ENCODE results near the gene LMAN1L. TPM values are rescaled to one million over a fixed set of nuclear protein-coding genes. Genes with fewer than 3 reads are reported as not detected.

The LMAN1L gene
- total RNA-seq, 6 donors from 2014 or later: 1.0 TPM; not detected in 5

- H3K36me3 ChIP-seq: no peaks in the 10 kb centered on the region
- H3K4me1 ChIP-seq: peaks cover 0 to 13% (median 5%) of the 10 kb centered on the region in 4 donors
- DNase-seq (no peak), ATAC-seq (ENCODE audit: low FRiP score in 2 of 2) (no peak)
- H3K4me3 ChIP-seq: no peak overlapping the region
- peaks cover 0 to 13% (median 5%) of the 10 kb centered on the region in 4 donors for H3K27me3 ChIP-seq
- WGBS, 2 donors: 44 to 67% methylated on average over 1 to 5 of the region's 6 CpGs
- H3K27ac ChIP-seq: no peak overlapping the region
- TF ChIP-seq EP300 (IDR thresholded peaks at IDR 0.05) (no peak), POLR2AphosphoS5 (IDR thresholded peaks at IDR 0.05) (no peak), POLR2A (IDR thresholded peaks at IDR 0.05) (no peak)
- TF ChIP-seq, protein P1, sequence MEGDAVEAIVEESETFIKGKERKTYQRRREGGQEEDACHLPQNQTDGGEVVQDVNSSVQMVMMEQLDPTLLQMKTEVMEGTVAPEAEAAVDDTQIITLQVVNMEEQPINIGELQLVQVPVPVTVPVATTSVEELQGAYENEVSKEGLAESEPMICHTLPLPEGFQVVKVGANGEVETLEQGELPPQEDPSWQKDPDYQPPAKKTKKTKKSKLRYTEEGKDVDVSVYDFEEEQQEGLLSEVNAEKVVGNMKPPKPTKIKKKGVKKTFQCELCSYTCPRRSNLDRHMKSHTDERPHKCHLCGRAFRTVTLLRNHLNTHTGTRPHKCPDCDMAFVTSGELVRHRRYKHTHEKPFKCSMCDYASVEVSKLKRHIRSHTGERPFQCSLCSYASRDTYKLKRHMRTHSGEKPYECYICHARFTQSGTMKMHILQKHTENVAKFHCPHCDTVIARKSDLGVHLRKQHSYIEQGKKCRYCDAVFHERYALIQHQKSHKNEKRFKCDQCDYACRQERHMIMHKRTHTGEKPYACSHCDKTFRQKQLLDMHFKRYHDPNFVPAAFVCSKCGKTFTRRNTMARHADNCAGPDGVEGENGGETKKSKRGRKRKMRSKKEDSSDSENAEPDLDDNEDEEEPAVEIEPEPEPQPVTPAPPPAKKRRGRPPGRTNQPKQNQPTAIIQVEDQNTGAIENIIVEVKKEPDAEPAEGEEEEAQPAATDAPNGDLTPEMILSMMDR (IDR thresholded peaks at IDR 0.05): no peak
- no peaks in the 10 kb centered on the region for H3K9me3 ChIP-seq
Measured at GRCh38 chr15:74823324-74823723, 10.7 kb downstream of the LMAN1L start.

GRCh38 chr15:74824976-74825375, 12.3 kb downstream of the LMAN1L start:
- TF ChIP-seq, protein P1 (IDR thresholded peaks at IDR 0.05): no peak
- no peak for TF ChIP-seq EP300 (IDR thresholded peaks at IDR 0.05)
- TF ChIP-seq POLR2A (IDR thresholded peaks at IDR 0.05): no peak
- no peak for TF ChIP-seq POLR2AphosphoS5 (IDR thresholded peaks at IDR 0.05)
- H3K27me3 ChIP-seq: peaks cover 0 to 17% (median 5%) of the 10 kb centered on the region in 4 donors
- no peaks in the 10 kb centered on the region for H3K36me3 ChIP-seq
- no peak overlapping the region for H3K4me3 ChIP-seq
- H3K4me1 ChIP-seq: peaks cover 0 to 7% (median 3%) of the 10 kb centered on the region in 4 donors
- ATAC-seq (ENCODE audit: low FRiP score in 2 of 2) (no peak), DNase-seq (no peak)
- H3K27ac ChIP-seq: no peak overlapping the region
- no peaks in the 10 kb centered on the region for H3K9me3 ChIP-seq
- 74 to 78% methylated on average over 7 of the region's 7 CpGs for WGBS, 2 donors

- H3K36me3 ChIP-seq: no peaks in the 10 kb centered on the region
- H3K27ac ChIP-seq: no peak overlapping the region
- 57 to 68% methylated on average over 10 of the region's 10 CpGs for WGBS, 2 donors
- no peak overlapping the region for H3K4me3 ChIP-seq
- peaks cover 0 to 7% (median 3%) of the 10 kb centered on the region in 4 donors for H3K4me1 ChIP-seq
- DNase-seq (no peak), ATAC-seq (ENCODE audit: low FRiP score in 2 of 2) (no peak)
- no peaks in the 10 kb centered on the region for H3K9me3 ChIP-seq
- H3K27me3 ChIP-seq: peaks cover 0 to 17% (median 5%) of the 10 kb centered on the region in 4 donors
- TF ChIP-seq EP300 (IDR thresholded peaks at IDR 0.05) (no peak), POLR2A (IDR thresholded peaks at IDR 0.05) (no peak), POLR2AphosphoS5 (IDR thresholded peaks at IDR 0.05) (no peak)
- TF ChIP-seq, protein P1 (IDR thresholded peaks at IDR 0.05): no peak
Measured at GRCh38 chr15:74825866-74826265, 13.2 kb downstream of the LMAN1L start.

- DNase-seq (peak in 1 of 2 donors; percentile 91), ATAC-seq (ENCODE audit: low FRiP score in 2 of 2) (peak in 1 of 2 donors; percentile 57)
- TF ChIP-seq POLR2A (IDR thresholded peaks at IDR 0.05): no peak
- TF ChIP-seq, protein P1 (IDR thresholded peaks at IDR 0.05): no peak
- no peak for TF ChIP-seq POLR2AphosphoS5 (IDR thresholded peaks at IDR 0.05)
- Histone ChIP-seq H3K4me3 (no peak within 1 kb of the TSS), H3K27ac (no peak within 1 kb of the TSS), H3K4me1 (peaks cover 0 to 7% (median 3%) of the 10 kb centered on the region in 4 donors), H3K36me3 (no peaks in the 10 kb centered on the region), H3K27me3 (peaks cover 0 to 17% (median 5%) of the 10 kb centered on the region in 4 donors), H3K9me3 (no peaks in the 10 kb centered on the region)
- WGBS, 2 donors: 8 to 33% methylated on average over 4 to 35 of the region's 44 CpGs
Measured at GRCh38 chr15:74826364-74826819, 13.8 kb downstream of the LMAN1L start, which contains the start of gene CPLX3. TSS of gene CPLX3 (plus strand) at chr15:74826627. CDS start at chr15:74826704, 77 bp downstream.

DNA sequence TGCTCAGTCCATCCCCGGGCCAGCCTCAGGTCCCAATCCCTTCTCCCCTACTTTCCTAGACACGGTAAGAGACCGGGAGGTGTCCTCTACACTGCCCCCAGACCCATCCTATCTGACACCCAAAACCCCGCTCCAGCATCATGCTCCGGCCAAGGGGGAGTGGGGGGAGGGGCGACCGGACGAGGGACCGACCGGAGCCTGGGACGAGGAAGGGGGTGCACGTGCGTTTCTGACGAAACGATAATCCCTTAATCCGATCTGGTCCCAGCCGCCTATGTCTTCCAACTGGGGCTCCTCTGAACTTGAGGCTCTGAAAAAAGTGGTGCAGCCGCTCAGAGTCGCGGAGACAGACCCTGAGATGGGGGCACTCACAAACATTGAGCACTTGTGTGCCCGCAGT, 14.3 kb downstream of the LMAN1L start:
- TF ChIP-seq, protein P1 (IDR thresholded peaks at IDR 0.05): no peak
- TF ChIP-seq POLR2AphosphoS5 (IDR thresholded peaks at IDR 0.05) (no peak), EP300 (IDR thresholded peaks at IDR 0.05) (no peak), POLR2A (IDR thresholded peaks at IDR 0.05) (no peak)
- H3K4me3 ChIP-seq: no peak overlapping the region
- peaks cover 0 to 7% (median 3%) of the 10 kb centered on the region in 4 donors for H3K4me1 ChIP-seq
- no peak for DNase-seq
- peaks cover 0 to 17% (median 5%) of the 10 kb centered on the region in 4 donors for H3K27me3 ChIP-seq
- WGBS, 2 donors: 23 to 28% methylated on average over 8 to 21 of the region's 21 CpGs
- ATAC-seq (ENCODE audit: low FRiP score in 2 of 2): no peak
- H3K36me3 ChIP-seq: no peaks in the 10 kb centered on the region
- no peak overlapping the region for H3K27ac ChIP-seq
- H3K9me3 ChIP-seq: no peaks in the 10 kb centered on the region

All from upper lobe of left lung (tissue), 6 donors.